ENCODE measurements around the gene PRDM12.

GRCh38 chr9:130711469-130711868, 47.1 kb downstream of the PRDM12 start:
- TF ChIP-seq, protein P1, sequence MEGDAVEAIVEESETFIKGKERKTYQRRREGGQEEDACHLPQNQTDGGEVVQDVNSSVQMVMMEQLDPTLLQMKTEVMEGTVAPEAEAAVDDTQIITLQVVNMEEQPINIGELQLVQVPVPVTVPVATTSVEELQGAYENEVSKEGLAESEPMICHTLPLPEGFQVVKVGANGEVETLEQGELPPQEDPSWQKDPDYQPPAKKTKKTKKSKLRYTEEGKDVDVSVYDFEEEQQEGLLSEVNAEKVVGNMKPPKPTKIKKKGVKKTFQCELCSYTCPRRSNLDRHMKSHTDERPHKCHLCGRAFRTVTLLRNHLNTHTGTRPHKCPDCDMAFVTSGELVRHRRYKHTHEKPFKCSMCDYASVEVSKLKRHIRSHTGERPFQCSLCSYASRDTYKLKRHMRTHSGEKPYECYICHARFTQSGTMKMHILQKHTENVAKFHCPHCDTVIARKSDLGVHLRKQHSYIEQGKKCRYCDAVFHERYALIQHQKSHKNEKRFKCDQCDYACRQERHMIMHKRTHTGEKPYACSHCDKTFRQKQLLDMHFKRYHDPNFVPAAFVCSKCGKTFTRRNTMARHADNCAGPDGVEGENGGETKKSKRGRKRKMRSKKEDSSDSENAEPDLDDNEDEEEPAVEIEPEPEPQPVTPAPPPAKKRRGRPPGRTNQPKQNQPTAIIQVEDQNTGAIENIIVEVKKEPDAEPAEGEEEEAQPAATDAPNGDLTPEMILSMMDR (IDR thresholded peaks at IDR 0.05): no peak
- no peak for TF ChIP-seq POLR2A (IDR thresholded peaks at IDR 0.05)
